ENCODE results near the gene LCN12. TPM values are rescaled to one million over a fixed set of nuclear protein-coding genes. Genes with fewer than 3 reads are reported as not detected.

LCN12 gene
- total RNA-seq, 1 experiment from 2014 or later = 4.2 TPM

- TF ChIP-seq ELF1 (IDR thresholded peaks at IDR 0.05; ENCODE audit: borderline replicate concordance, low read depth) = no peak
- TF ChIP-seq EZH2 (IDR thresholded peaks at IDR 0.05) = no peak
Measured at GRCh38 chr9:136943291-136944211, 8.5 kb upstream of the LCN12 start (continued).

DNA sequence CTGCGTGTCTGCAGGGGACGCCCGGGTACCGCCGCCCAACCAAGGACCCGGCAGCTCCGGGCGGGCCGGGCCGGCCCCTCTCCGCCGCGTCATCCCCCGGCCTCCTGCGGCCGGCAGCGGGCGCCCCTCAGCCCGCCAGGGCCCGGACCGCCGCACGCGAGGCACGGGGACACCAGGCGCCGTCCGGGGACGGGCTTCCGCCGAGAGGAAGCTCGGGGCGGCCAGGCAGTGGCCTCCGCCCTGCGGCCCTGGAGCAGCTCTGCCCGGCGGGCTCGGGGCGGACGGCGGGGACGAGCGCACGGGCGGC, 7.9 kb upstream of the LCN12 start:
- ChIA-PET RAD21 (ENCODE audit: low non-redundant PET in 1 of 2, low total read pairs in 2 of 2, uncharacterized antibody in 2 of 2, unreplicated experiment in 2 of 2) (no interaction called here), CTCF (interaction anchor here (1.6 kb wide), 1 partner anchor 85 kb away, joined by 5 read pairs; the partner anchor contains the start of gene ABCA2), POLR2A (no interaction called here)
- peak; percentile 53 for ATAC-seq
- peaks cover 12 to 15% of the 10 kb centered on the region in 2 experiments; a peak in 3 of 4 replicates for H3K36me3 ChIP-seq (ENCODE audit: control insufficient read depth in 1 of 2, insufficient read depth in 2 of 2, low read length in 2 of 2)
- TF ChIP-seq CBX3 (IDR thresholded peaks at IDR 0.05; ENCODE audit: low read depth) (no peak), ZFX (IDR thresholded peaks at IDR 0.05) (peak; percentile 93)
- no peaks in the 10 kb centered on the region for H4K20me1 ChIP-seq (ENCODE audit: insufficient read depth)
- H3K4me3 ChIP-seq (replicated peaks in 1 of 2; ENCODE audit: low read depth in 1 of 2, low read length in 2 of 2) = peak overlapping the region; percentile 78 to 88
- H3K4me1 ChIP-seq (ENCODE audit: control insufficient read depth in 1 of 2, insufficient read depth in 2 of 2, low read length in 2 of 2) = peaks cover 20 to 38% of the 10 kb centered on the region in 2 experiments
- H3K27me3 ChIP-seq (ENCODE audit: insufficient read depth, low read length) = no peaks in the 10 kb centered on the region
- DNase-seq (ENCODE audit: low read depth, low spot score) = no peak
- H2AFZ ChIP-seq (ENCODE audit: low read depth, low read length, poor library complexity, severe bottlenecking) = no peak overlapping the region
- H3K27ac ChIP-seq (ENCODE audit: low read depth, low read length) = peak overlapping the region; percentile 97
- no TSS peak for BruUV-seq (replicated peaks)
- peaks cover 20% of the 10 kb centered on the region for H3K79me2 ChIP-seq (ENCODE audit: insufficient read depth, low read length)
- intact Hi-C loops (cut with micrococcal nuclease) = loop anchor here (5.0 to 10.0 kb wide), 2 partner anchors 99 to 157 kb away; partner anchors contain the start of genes AJM1 and PHPT1
- no peaks in the 10 kb centered on the region for H3K9me2 ChIP-seq (ENCODE audit: insufficient read depth)
- H3K9ac ChIP-seq (ENCODE audit: low read length) = peak overlapping the region; percentile 86
- H3K4me2 ChIP-seq (ENCODE audit: low read length) = peak overlapping the region; percentile 89
- H3K9me3 ChIP-seq (ENCODE audit: control insufficient read depth in 1 of 2, insufficient read depth in 1 of 2, low read depth in 1 of 2, low read length in 2 of 2) = no peaks in the 10 kb centered on the region

- peaks cover 20% of the 10 kb centered on the region for H3K79me2 ChIP-seq (ENCODE audit: insufficient read depth, low read length)
- ChIA-PET RAD21 (ENCODE audit: low non-redundant PET in 1 of 2, low total read pairs in 2 of 2, uncharacterized antibody in 2 of 2, unreplicated experiment in 2 of 2) (no interaction called here), POLR2A (no interaction called here), CTCF (interaction anchor here (1.0 to 1.6 kb wide), 3 partner anchors 84 to 90 kb away, joined by 3 to 9 read pairs (median 5); partner anchors contain the start of gene ABCA2)
- no peak within 1 kb of the TSS for H2AFZ ChIP-seq (ENCODE audit: low read depth, low read length, poor library complexity, severe bottlenecking)
- H3K36me3 ChIP-seq (ENCODE audit: control insufficient read depth in 1 of 2, insufficient read depth in 2 of 2, low read length in 2 of 2) = peaks cover 12 to 15% of the 10 kb centered on the region in 2 experiments; a peak in 3 of 4 replicates
- no TSS peak for BruUV-seq (replicated peaks)
- H3K9me2 ChIP-seq (ENCODE audit: insufficient read depth) = no peaks in the 10 kb centered on the region
- intact Hi-C loops (cut with micrococcal nuclease) = loop anchor here (5.0 to 10.0 kb wide), 2 partner anchors 100 to 157 kb away; partner anchors contain the start of genes AJM1 and PHPT1
- H3K27ac ChIP-seq (ENCODE audit: low read depth, low read length) = peak within 1 kb of the TSS; percentile 97
- H3K9me3 ChIP-seq (ENCODE audit: control insufficient read depth in 1 of 2, insufficient read depth in 1 of 2, low read depth in 1 of 2, low read length in 2 of 2) = no peaks in the 10 kb centered on the region
- H3K27me3 ChIP-seq (ENCODE audit: insufficient read depth, low read length) = no peaks in the 10 kb centered on the region
- peaks cover 21 to 43% of the 10 kb centered on the region in 2 experiments for H3K4me1 ChIP-seq (ENCODE audit: control insufficient read depth in 1 of 2, insufficient read depth in 2 of 2, low read length in 2 of 2)
- peak; percentile 75 for ATAC-seq
- DNase-seq (ENCODE audit: low read depth, low spot score) = peak; percentile 80
- peak within 1 kb of the TSS; percentile 78 to 88 for H3K4me3 ChIP-seq (replicated peaks in 1 of 2; ENCODE audit: low read depth in 1 of 2, low read length in 2 of 2)
- H4K20me1 ChIP-seq (ENCODE audit: insufficient read depth) = no peaks in the 10 kb centered on the region
- H3K4me2 ChIP-seq (ENCODE audit: low read length) = peak within 1 kb of the TSS; percentile 89
- H3K9ac ChIP-seq (ENCODE audit: low read length) = peak within 1 kb of the TSS; percentile 86
- TF ChIP-seq ZNF274 (IDR thresholded peaks at IDR 0.05; ENCODE audit: low read depth, low read length) (no peak), CEBPB (IDR thresholded peaks at IDR 0.05; ENCODE audit: low read depth) (no peak), POLR2AphosphoS5 (IDR thresholded peaks at IDR 0.05; ENCODE audit: low read depth, low read length) (peak; percentile 77), CBX3 (IDR thresholded peaks at IDR 0.05; ENCODE audit: low read depth) (no peak), ATF3 (IDR thresholded peaks at IDR 0.05) (no peak), YY1 (IDR thresholded peaks at IDR 0.05; ENCODE audit: extremely low read depth, insufficient replicate concordance, low read depth, low read length) (peak; percentile 82), POLR2A (IDR thresholded peaks at IDR 0.05; ENCODE audit: borderline replicate concordance, extremely low read depth, insufficient read depth, insufficient read length) (peak; percentile 31), EZH2phosphoT487 (IDR thresholded peaks at IDR 0.05; ENCODE audit: borderline replicate concordance) (no peak), RAD21 (IDR thresholded peaks at IDR 0.05; ENCODE audit: low read depth) (no peak), SRF (IDR thresholded peaks at IDR 0.05; ENCODE audit: low read depth) (no peak), JUND (IDR thresholded peaks at IDR 0.05) (no peak), ZFX (IDR thresholded peaks at IDR 0.05) (peak; percentile 61; the same call in 1 of the 2 replicates)
- TF ChIP-seq, protein P1, sequence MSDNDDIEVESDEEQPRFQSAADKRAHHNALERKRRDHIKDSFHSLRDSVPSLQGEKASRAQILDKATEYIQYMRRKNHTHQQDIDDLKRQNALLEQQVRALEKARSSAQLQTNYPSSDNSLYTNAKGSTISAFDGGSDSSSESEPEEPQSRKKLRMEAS (IDR thresholded peaks at IDR 0.05) = no peak
Measured at GRCh38 chr9:136944519-136945332, 7.3 kb upstream of the LCN12 start, which contains the start of the genes C8G and FBXW5. C8G (plus strand) TSS chr9:136945243; CDS start chr9:136945321, 78 bp downstream. FBXW5 (minus strand) TSS chr9:136944738; CDS start chr9:136944083, 655 bp downstream.
